Measurements from ENCODE around the gene NOC2L. TPM values are rescaled to one million over a fixed set of nuclear protein-coding genes. Genes with fewer than 3 reads are reported as not detected.

NOC2L gene
- total and polyA plus RNA-seq, 12 donors, result 38.3 to 64.8 (median 43.5) TPM

DNA sequence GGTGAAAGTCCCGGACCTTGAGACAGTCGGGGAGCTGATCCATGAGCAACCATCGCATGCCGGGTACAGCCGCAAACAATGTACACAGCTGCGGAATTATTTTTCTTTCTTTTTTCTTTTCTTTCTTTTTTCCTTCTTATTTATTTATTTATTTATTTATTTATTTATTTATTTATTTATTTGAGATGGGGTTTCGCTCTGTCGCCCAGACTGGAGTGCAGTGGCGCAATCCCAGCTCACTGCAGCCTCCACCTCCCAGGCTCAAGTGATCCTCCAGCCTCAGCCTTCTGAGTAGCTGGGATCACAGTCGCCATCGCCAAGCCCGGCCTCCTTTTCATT, 25.4 kb upstream of the NOC2L start:
- Histone ChIP-seq H3K27ac (no peak overlapping the region), H3K27me3 (peaks cover 0 to 31% (median 7%) of the 10 kb centered on the region in 7 donors), H3K4me1 (peaks cover 0 to 37% (median 3%) of the 10 kb centered on the region in 9 donors), H3K4me3 (peak overlapping the region in 5 of 10 donors; percentile 23 to 39 (median 32)), H3K36me3 (no peaks in the 10 kb centered on the region), H3K9me3 (peaks cover 0 to 5% (median 0%) of the 10 kb centered on the region in 11 donors)
- TF ChIP-seq, protein P1, sequence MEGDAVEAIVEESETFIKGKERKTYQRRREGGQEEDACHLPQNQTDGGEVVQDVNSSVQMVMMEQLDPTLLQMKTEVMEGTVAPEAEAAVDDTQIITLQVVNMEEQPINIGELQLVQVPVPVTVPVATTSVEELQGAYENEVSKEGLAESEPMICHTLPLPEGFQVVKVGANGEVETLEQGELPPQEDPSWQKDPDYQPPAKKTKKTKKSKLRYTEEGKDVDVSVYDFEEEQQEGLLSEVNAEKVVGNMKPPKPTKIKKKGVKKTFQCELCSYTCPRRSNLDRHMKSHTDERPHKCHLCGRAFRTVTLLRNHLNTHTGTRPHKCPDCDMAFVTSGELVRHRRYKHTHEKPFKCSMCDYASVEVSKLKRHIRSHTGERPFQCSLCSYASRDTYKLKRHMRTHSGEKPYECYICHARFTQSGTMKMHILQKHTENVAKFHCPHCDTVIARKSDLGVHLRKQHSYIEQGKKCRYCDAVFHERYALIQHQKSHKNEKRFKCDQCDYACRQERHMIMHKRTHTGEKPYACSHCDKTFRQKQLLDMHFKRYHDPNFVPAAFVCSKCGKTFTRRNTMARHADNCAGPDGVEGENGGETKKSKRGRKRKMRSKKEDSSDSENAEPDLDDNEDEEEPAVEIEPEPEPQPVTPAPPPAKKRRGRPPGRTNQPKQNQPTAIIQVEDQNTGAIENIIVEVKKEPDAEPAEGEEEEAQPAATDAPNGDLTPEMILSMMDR (IDR thresholded peaks at IDR 0.05), result peak in 4 of 9 donors; percentile 15 to 43 (median 22)
- DNase-seq (no peak), ATAC-seq (no peak)
- 61 to 63% methylated on average over 12 of the region's 12 CpGs for WGBS, 2 donors
- intact Hi-C loops (cut with DNase I), result loop anchor here in 8 of 10 donors (2.0 to 5.0 kb wide), 3 partner anchors 78 to 83 kb away; no protein-coding TSS in a partner anchor

DNA sequence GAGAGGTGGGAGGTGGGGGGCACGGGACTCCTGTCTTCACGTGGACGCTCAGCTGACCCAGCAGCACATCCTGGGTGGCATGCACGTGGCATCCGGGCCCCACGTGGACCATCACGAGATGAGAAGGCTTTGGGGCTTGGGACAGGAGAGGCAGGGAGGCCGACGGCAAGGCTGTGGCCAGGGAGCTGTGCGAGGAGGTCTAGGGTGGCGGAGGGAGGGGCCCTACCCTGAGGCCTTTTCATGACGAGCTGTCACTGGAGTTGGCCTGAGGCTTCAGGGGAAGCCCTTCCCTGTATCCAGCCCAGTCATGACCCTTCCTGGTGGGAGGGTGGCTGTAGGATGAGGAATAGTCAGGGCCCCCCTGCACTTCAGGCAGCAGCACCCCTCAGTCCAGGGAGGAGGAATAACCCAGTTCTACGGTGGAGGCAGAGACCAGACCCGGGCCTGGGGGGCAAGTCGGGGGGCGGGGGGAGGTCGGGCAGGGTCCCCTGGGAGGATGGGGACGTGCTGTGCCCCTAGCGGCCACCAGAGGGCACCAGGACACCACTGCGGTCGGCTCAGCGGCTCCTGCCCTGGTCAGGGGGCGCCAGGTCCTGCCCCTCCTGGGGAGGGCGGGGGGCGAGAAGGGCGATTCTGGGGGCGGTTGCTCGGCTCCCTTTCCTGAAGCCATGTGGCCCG, 24.9 kb upstream of the NOC2L start:
- TF ChIP-seq, protein P1 (IDR thresholded peaks at IDR 0.05), result peak; percentile 92 to 98 (median 94)
- intact Hi-C loops (cut with DNase I), result loop anchor here in 9 of 10 donors (2.0 to 5.0 kb wide), 3 partner anchors 78 to 83 kb away; no protein-coding TSS in a partner anchor
- Histone ChIP-seq H3K27me3 (peaks cover 0 to 31% (median 7%) of the 10 kb centered on the region in 7 donors), H3K4me1 (peaks cover 0 to 41% (median 3%) of the 10 kb centered on the region in 9 donors), H3K9me3 (peaks cover 0 to 5% (median 0%) of the 10 kb centered on the region in 11 donors), H3K36me3 (no peaks in the 10 kb centered on the region), H3K27ac (peak overlapping the region in 2 of 10 donors; percentile 87 to 96), H3K4me3 (peak overlapping the region in 5 of 10 donors; percentile 23 to 39 (median 32))
- whole genome bisulfite sequencing, 2 donors, result 21 to 24% methylated on average over 24 to 29 of the region's 29 CpGs
- peak in 1 of 8 donors; percentile 4 for ATAC-seq
- DNase-seq, result peak; percentile 48 to 67

DNA sequence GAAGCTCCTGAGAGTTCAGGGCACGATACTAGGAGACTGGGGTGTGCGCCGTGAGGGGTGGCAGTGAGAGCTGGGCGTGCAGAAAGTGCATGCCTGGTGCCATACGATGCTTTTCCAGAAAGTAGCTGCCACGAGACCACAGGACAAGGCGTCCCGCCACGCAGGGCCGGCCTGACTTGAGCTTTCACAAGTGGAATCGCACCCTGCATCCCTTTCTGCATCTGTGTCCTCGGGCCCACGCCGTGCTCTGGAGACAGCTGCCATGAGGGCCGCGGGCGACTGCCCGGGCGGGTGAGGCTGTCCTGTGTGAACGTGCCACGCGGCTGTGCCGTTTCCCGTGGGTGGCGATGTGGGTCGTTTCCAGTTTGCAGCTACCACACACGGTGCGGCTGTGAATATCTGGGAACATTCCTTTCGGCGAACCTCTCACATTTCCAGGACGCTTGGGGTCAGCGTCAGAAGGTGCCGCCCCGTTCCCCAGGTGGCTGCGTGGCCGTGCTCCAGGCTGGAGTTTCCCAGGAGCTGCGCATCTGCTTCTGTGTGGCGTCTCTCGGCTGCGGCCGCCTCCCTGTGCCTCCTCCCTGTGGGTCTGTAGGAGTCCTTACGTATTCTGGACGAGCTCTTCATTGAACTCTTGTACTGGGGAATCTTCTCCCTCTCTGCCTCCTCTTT, 23.8 kb upstream of the NOC2L start:
- H3K4me3 ChIP-seq, result peak overlapping the region in 6 of 10 donors; percentile 1 to 60 (median 51)

More for the DNA sequence above, 23.8 kb upstream of the NOC2L start:
- peaks cover 0 to 4% (median 0%) of the 10 kb centered on the region in 9 donors for H3K36me3 ChIP-seq
- no peak for ATAC-seq
- TF ChIP-seq, protein P1 (IDR thresholded peaks at IDR 0.05), result no peak
- peak overlapping the region; percentile 83 to 97 (median 96) for H3K27ac ChIP-seq
- peaks cover 0 to 47% (median 3%) of the 10 kb centered on the region in 9 donors for H3K4me1 ChIP-seq
- intact Hi-C loops (cut with DNase I), result loop anchor here in 5 of 10 donors (2.0 to 5.0 kb wide), 3 partner anchors 79 to 84 kb away; no protein-coding TSS in a partner anchor
- DNase-seq, result peak in 1 of 2 donors; percentile 25
- peaks cover 0 to 31% (median 7%) of the 10 kb centered on the region in 7 donors for H3K27me3 ChIP-seq
- H3K9me3 ChIP-seq, result peaks cover 0 to 1% (median 0%) of the 10 kb centered on the region in 11 donors
- WGBS, 2 donors, result 86 to 88% methylated on average over 42 to 43 of the region's 43 CpGs
